Endothelial cell of umbilical vein (primary cell): ENCODE data around the gene SEC11A. TPM values are rescaled to one million over a fixed set of nuclear protein-coding genes. Genes with fewer than 3 reads are reported as not detected.
A peak's percentile ranks its signal among the peaks of the same experiment; 100 is the strongest.

Experiments used
- BruUV-seq: library from RNA; stranded (reverse); fragments of 400-500 nt; replicated peaks from 2 replicates; lab custom pipeline; 2021; lab: Mats Ljungman, UMichigan
- CTCF ChIA-PET: fragments of 300-600, 350-600 bp; sonication (Branson Sonifier 250); formaldehyde crosslinking; loops from one replicate; lab custom pipeline; 2021; ENCODE audit warnings: antibody characterized with exemption, inconsistent platforms; lab: Charles Lee
- POLR2A ChIA-PET: fragments of 300-600, 350-600 bp; sonication (Branson Sonifier 250); formaldehyde crosslinking; loops from one replicate; lab custom pipeline; 2021; ENCODE audit warnings: antibody characterized with exemption, inconsistent platforms; lab: Charles Lee
- DNase-seq: peaks from one replicate; pipeline ENCODE4 v3.0.0-alpha.2; 2011; ENCODE audit warnings: low read depth, low spot score
- FAIRE-seq: peaks from 2 replicates; lab custom pipeline; 2011; peaks lifted over from hg19 to GRCh38; lab: Jason Lieb, UNC
- H2AFZ ChIP-seq: 2 replicates; pipeline ENCODE4 v1.6.0; 2012; ENCODE audit warnings: low read depth, low read length, control low read depth, inconsistent platforms
- H3K27ac ChIP-seq: 2 replicates; pipeline ENCODE4 v1.5.1; 2011; ENCODE audit warnings: low read depth, mild to moderate bottlenecking, control low read depth, low read length, moderate library complexity; ENCODE audit not compliant: insufficient read depth
- H3K27me3 ChIP-seq, 2 experiments: 2 replicates each; pipeline versions ENCODE4 v1.6.0 to v1.6.1; 2011; ENCODE audit warnings: low read length in 2 of 2, mixed read lengths in 1 of 2; ENCODE audit not compliant: control insufficient read depth in 2 of 2, insufficient read depth in 2 of 2
- H3K36me3 ChIP-seq, 2 experiments: 2 replicates in 1 of 2; 3 replicates in 1 of 2; pipeline ENCODE4 v1.5.1; 2011; ENCODE audit warnings: low read length in 2 of 2, mild to moderate bottlenecking in 1 of 2, moderate library complexity in 1 of 2; ENCODE audit not compliant: control insufficient read depth in 2 of 2, insufficient read depth in 2 of 2; ENCODE audit errors: extremely low read depth in 1 of 2
- H3K4me1 ChIP-seq: 3 replicates; pipeline ENCODE4 v1.5.1; 2011; ENCODE audit warnings: mild to moderate bottlenecking, low read length; ENCODE audit not compliant: control insufficient read depth, insufficient read depth; ENCODE audit errors: extremely low read depth
- H3K4me2 ChIP-seq: 2 replicates; pipeline ENCODE4 v1.6.1; 2011; ENCODE audit warnings: low read length, control low read depth, mixed read lengths; ENCODE audit not compliant: insufficient read depth
- H3K4me3 ChIP-seq, 3 experiments: fragments of 200-600 bp in 1 of 3; sonication (generic), shearing (Covaris generic) in 1 of 3; replicated peaks in 1 of 3; 2 replicates each; pipeline ENCODE4 v1.5.1; 2011 to 2016; ENCODE audit warnings: control low read depth in 3 of 3, low read length in 3 of 3, mild to moderate bottlenecking in 2 of 3, inconsistent platforms in 1 of 3, low read depth in 1 of 3, moderate library complexity in 1 of 3; ENCODE audit not compliant: insufficient read depth in 1 of 3
- H3K79me2 ChIP-seq: 2 replicates; pipeline ENCODE4 v1.6.0; 2012; ENCODE audit warnings: low read length, inconsistent platforms; ENCODE audit not compliant: control insufficient read depth, insufficient read depth
- H3K9ac ChIP-seq: replicated peaks from 2 replicates; pipeline ENCODE3; 2011; ENCODE audit warnings: low read length, control low read depth; ENCODE audit not compliant: insufficient read depth; ENCODE audit errors: extremely low read depth
- H3K9me1 ChIP-seq: replicated peaks from 3 replicates; pipeline ENCODE4 v1.6.0; 2011; ENCODE audit warnings: mild to moderate bottlenecking, low read length; ENCODE audit not compliant: control insufficient read depth, insufficient read depth; ENCODE audit errors: extremely low read depth
- H3K9me3 ChIP-seq: replicated peaks from 2 replicates; pipeline ENCODE4 v1.5.1; 2012; ENCODE audit warnings: low read length, inconsistent platforms; ENCODE audit not compliant: control insufficient read depth, insufficient read depth
- H4K20me1 ChIP-seq: replicated peaks from 2 replicates; pipeline ENCODE3; 2011; ENCODE audit warnings: mild to moderate bottlenecking, low read length; ENCODE audit not compliant: control insufficient read depth, insufficient read depth; ENCODE audit errors: extremely low read depth
- CTCF ChIP-seq, 2 donors: IDR thresholded peaks; 1 replicate in 1 of 2; 2 replicates in 1 of 2; pipeline ENCODE4 v1.5.1; 2011; ENCODE audit warnings: low read length in 2 of 2, mild to moderate bottlenecking in 2 of 2, moderate library complexity in 2 of 2, control low read depth in 1 of 2, inconsistent platforms in 1 of 2, low read depth in 1 of 2; ENCODE audit not compliant: insufficient read depth in 1 of 2; ENCODE audit errors: extremely low read depth in 1 of 2
- EZH2 ChIP-seq: IDR thresholded peaks from 2 replicates; pipeline ENCODE4 v1.6.1; 2012; ENCODE audit warnings: borderline replicate concordance, low read depth, mild to moderate bottlenecking, moderate library complexity, low read length, inconsistent platforms; ENCODE audit not compliant: severe bottlenecking
- FOS ChIP-seq: IDR thresholded peaks from 2 replicates; pipeline ENCODE4 v1.6.1; 2011; ENCODE audit warnings: mild to moderate bottlenecking, low read length, moderate library complexity, borderline replicate concordance; ENCODE audit not compliant: insufficient read depth
- GATA2 ChIP-seq: IDR thresholded peaks from 2 replicates; pipeline ENCODE4 v1.7.0; 2011; ENCODE audit warnings: low read depth, mild to moderate bottlenecking, moderate library complexity, mixed read lengths, low read length; ENCODE audit not compliant: insufficient read length, insufficient read depth
- JUN ChIP-seq: IDR thresholded peaks from 2 replicates; pipeline ENCODE4 v1.6.1; 2011; ENCODE audit warnings: borderline replicate concordance, low read depth; ENCODE audit not compliant: insufficient read length, insufficient read depth
- MYC ChIP-seq: IDR thresholded peaks from one replicate; pipeline ENCODE4 v1.6.1; 2011; ENCODE audit warnings: mild to moderate bottlenecking, low read depth, low read length
- POLR2A ChIP-seq: IDR thresholded peaks from 2 replicates; pipeline ENCODE4 v1.6.1; 2012; ENCODE audit warnings: low read depth, mild to moderate bottlenecking, control low read depth, low read length
- POLR2AphosphoS5 ChIP-seq: IDR thresholded peaks from 2 replicates; pipeline ENCODE4 v1.6.1; 2012; ENCODE audit warnings: low read depth, mild to moderate bottlenecking, control low read depth, low read length, moderate library complexity; ENCODE audit not compliant: insufficient read depth
- dilution Hi-C: fragments of 300-500 bp; cut with MboI; formaldehyde crosslinking; loops from one replicate; pipeline ENCODE4 v1.15.0; 2019; ENCODE audit warnings: low sequenced_read_pairs; ENCODE audit not compliant: extremely low pct_ligation_motif_present
- intact Hi-C: fragments of 100-400 bp; cut with micrococcal nuclease; formaldehyde crosslinking; loops from one replicate; pipeline ENCODE4 v1.10.0; 2022
- polyA plus RNA-seq, 4 experiments: library from polyadenylated mRNA; depleted of rRNA in 3 of 4; stranded (reverse) in 3 of 4; unstranded in 1 of 4; fragments of >200 nt; gene quantifications; 2 replicates each; pipeline versions ENCODE4 v1.2.1 to v1.2.3, GENCODE V29; 2011 to 2012; ENCODE audit warnings: missing spikeins in 1 of 4
- total RNA-seq: library from RNA; stranded (reverse); gene quantifications from 2 replicates; pipeline ENCODE4 v1.2.3, GENCODE V29; 2021
- TF ChIP-seq, protein P1 (sequence below): IDR thresholded peaks from 2 replicates; pipeline ENCODE4 v1.6.1; 2011; ENCODE audit not compliant: insufficient read depth, insufficient read length

SEC11A gene
- total and polyA plus RNA-seq, 2 donors (not counting 3 experiments of a cell fraction or from before 2014, with no cell fraction given): 189 to 204 TPM

GRCh38 chr15:84657748-84658079 lies 58.2 kb downstream of the SEC11A start:
- H3K79me2 ChIP-seq: peaks cover 10% of the 10 kb centered on the region
- peak overlapping the region; percentile 76 for H2AFZ ChIP-seq
- H3K36me3 ChIP-seq: no peaks in the 10 kb centered on the region
- peak overlapping the region; percentile 54 for H3K9ac ChIP-seq
- H3K4me1 ChIP-seq: peaks cover 28% of the 10 kb centered on the region
- no TSS peak for BruUV-seq
- DNase-seq: no peak
- dilution Hi-C loops: no loop called here
- intact Hi-C loops: loop anchor here (1.0 kb wide), 4 partner anchors 57 to 271 kb away; partner anchors contain the start of genes SEC11A and ZNF592
- peak overlapping the region; percentile 36 to 50 (median 47) for H3K4me3 ChIP-seq
- H3K9me3 ChIP-seq: no peaks in the 10 kb centered on the region
- CTCF ChIA-PET: interaction anchor here (2.0 to 2.6 kb wide), 3 partner anchors 59 to 271 kb away, joined by 4 to 8 read pairs (median 6); no protein-coding TSS in a partner anchor
- no peaks in the 10 kb centered on the region for H3K27me3 ChIP-seq
- POLR2A ChIA-PET: no interaction called here
- TF ChIP-seq EZH2 (no peak), POLR2A (no peak), GATA2 (no peak), POLR2AphosphoS5 (no peak), FOS (no peak), JUN (no peak), MYC (no peak), CTCF (IDR thresholded peaks at IDR 0.05; ENCODE audit: extremely low read depth in 1 of 2, insufficient read depth in 1 of 2, low read depth in 1 of 2, low read length in 2 of 2) (no peak)
- TF ChIP-seq, protein P1, sequence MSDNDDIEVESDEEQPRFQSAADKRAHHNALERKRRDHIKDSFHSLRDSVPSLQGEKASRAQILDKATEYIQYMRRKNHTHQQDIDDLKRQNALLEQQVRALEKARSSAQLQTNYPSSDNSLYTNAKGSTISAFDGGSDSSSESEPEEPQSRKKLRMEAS: no peak
- no peaks in the 10 kb centered on the region for H3K9me1 ChIP-seq
- peak overlapping the region; percentile 36 for H3K27ac ChIP-seq
- no peaks in the 10 kb centered on the region for H4K20me1 ChIP-seq
- no peak for FAIRE-seq
- peak overlapping the region; percentile 75 for H3K4me2 ChIP-seq
